NB4 (cell line): ENCODE results near the gene CLNS1A.

Experiments used
- CTCF ChIP-seq: IDR thresholded peaks from one replicate; pipeline ENCODE4 v1.5.1; 2012; ENCODE audit warnings: low read depth, low read length
- MAX ChIP-seq: IDR thresholded peaks from 2 replicates; pipeline ENCODE4 v1.6.1; 2011; ENCODE audit warnings: low read depth, low read length
- MYC ChIP-seq: IDR thresholded peaks from 2 replicates; pipeline ENCODE4 v1.6.1; 2011; ENCODE audit warnings: low read depth, low read length
- POLR2A ChIP-seq: IDR thresholded peaks from 2 replicates; pipeline ENCODE4 v1.6.1; 2011; ENCODE audit warnings: mild to moderate bottlenecking; ENCODE audit not compliant: insufficient read length; ENCODE audit errors: extremely low read depth

GRCh38 chr11:77589521-77590193, 47.9 kb downstream of the CLNS1A start, which contains the start of gene AQP11:
- TF ChIP-seq CTCF, result no peak
- no peak for TF ChIP-seq POLR2A
- TF ChIP-seq MYC, result no peak
- TF ChIP-seq MAX, result no peak
